HG02678 (cell line): ENCODE data around the gene PSPN.

Source experiments
- ATAC-seq: cut with Tn5 transposase; IDR thresholded peaks from one replicate; pipeline ENCODE4 v1.9.1; 2021; ENCODE audit warnings: mild to moderate bottlenecking, moderate library complexity; ENCODE audit not compliant: unreplicated experiment

Gene PSPN

DNA sequence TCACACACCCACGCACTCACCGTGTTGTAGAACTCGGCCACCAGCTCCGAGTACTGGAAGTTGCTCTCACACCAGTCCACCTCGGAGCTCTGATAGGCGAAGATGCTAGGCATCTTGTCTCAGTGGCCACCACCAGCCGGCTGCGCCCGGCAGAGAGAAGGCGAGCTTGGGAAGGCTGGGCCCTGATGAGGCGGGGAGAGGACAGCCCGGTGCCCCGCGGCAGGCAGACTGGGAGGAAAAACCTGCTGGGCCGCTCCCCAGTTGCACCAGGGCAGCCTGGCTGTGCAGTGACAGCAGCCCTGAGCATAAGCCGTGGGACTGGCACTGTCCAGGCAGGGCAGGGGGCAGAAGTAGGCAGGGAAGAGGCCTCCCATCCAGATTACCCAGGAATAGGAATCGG lies 42.3 kb downstream of the PSPN start, which contains the start of gene ACER1:
ACER1 (minus strand) TSS at position 174 of the 400 bp plus-strand sequence; CDS start at position 113, 61 bp downstream.
- ATAC-seq, result no peak

DNA sequence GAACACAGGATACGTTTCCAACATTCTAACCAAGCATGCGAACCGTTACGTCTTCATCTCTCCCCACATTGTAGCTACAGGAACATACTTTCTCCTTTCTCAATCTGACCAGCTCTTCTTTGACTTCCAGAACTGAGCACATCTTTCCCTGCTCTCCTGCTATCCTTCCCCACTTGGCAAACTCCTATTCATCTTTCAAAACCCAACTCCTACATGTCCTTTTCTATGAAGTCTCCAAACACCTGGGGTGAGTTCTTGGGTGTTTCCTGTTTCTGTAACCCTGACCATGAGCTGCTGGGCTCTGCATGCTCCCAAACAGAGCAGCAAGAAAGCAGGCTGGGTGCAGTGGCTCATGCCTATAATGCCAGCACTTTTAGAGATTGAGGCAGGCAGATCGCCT lies 48.9 kb downstream of the PSPN start:
- ATAC-seq, result no peak

DNA sequence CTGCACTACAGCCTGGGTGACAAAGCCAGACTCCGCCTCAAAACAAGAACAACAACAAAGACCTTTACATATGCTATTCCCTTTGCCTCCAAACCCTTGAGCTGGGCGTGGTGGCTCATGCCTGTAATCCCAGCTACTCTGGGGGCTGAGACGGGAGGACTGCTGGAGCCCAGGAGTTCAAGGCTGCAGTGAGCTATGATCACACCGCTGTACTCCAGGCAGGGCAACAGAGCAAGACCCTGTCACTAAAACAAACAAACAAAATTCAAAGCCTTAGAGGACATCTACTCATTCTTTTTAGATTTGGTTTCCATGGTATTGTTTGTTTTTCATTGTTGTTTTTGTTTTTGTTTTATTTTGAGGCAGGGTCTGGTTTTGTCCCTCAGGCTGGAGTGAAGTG lies 50.1 kb downstream of the PSPN start:
- ATAC-seq, result no peak
